Breast epithelium (tissue), 3 donors: ENCODE results near the gene PSMD2.

Experiments used
- POLR2A ChIP-seq: fragments of 450-650 bp; IDR thresholded peaks from one replicate; pipeline ENCODE4 v1.6.1; 2016; ENCODE audit warnings: antibody characterized with exemption, mild to moderate bottlenecking, moderate library complexity
- TF ChIP-seq, protein P1 (sequence below), 3 donors: fragments of 450-650 bp; IDR thresholded peaks; one replicate each; pipeline ENCODE4 v1.5.1; 2016 to 2017; ENCODE audit warnings: antibody characterized with exemption in 3 of 3, mild to moderate bottlenecking in 3 of 3, moderate library complexity in 3 of 3

DNA sequence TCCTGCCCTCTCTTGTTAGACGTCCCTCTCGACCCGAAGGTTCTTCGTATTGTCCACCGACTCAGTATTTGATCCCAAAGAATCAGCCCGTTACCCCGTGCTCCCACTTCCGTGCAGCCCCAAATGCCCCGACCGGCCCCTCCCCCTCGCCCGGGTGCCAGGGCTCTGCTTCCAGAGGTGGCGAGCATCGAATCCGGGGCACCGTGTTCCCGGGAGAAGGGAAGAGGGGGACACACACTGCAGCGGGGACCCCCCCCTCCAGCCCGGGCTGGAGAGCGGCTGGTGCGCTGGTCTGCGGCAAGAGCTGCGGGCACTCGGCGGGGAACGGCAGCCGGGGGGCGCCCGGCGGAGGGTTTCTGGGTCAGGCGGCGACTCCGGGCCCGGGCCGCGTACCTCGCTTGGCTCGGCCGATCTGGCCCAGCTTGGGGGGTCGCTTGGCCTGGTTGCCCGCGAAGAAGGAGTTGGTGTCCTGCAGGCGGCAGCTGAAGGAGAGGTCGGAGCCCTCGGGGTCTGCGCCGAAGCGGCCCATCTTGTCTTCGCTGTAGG is 38.2 kb upstream of the PSMD2 start:
- TF ChIP-seq, protein P1, sequence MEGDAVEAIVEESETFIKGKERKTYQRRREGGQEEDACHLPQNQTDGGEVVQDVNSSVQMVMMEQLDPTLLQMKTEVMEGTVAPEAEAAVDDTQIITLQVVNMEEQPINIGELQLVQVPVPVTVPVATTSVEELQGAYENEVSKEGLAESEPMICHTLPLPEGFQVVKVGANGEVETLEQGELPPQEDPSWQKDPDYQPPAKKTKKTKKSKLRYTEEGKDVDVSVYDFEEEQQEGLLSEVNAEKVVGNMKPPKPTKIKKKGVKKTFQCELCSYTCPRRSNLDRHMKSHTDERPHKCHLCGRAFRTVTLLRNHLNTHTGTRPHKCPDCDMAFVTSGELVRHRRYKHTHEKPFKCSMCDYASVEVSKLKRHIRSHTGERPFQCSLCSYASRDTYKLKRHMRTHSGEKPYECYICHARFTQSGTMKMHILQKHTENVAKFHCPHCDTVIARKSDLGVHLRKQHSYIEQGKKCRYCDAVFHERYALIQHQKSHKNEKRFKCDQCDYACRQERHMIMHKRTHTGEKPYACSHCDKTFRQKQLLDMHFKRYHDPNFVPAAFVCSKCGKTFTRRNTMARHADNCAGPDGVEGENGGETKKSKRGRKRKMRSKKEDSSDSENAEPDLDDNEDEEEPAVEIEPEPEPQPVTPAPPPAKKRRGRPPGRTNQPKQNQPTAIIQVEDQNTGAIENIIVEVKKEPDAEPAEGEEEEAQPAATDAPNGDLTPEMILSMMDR (IDR thresholded peaks at IDR 0.05) = no peak
- TF ChIP-seq POLR2A = no peak
